NB4 (cell line): ENCODE measurements around the gene GYS2.

Source experiments
- CTCF ChIP-seq: IDR thresholded peaks from one replicate; pipeline ENCODE4 v1.5.1; 2012; ENCODE audit warnings: low read depth, low read length
- MYC ChIP-seq: IDR thresholded peaks from 2 replicates; pipeline ENCODE4 v1.6.1; 2011; ENCODE audit warnings: low read depth, low read length
- POLR2A ChIP-seq: IDR thresholded peaks from 2 replicates; pipeline ENCODE4 v1.6.1; 2011; ENCODE audit warnings: mild to moderate bottlenecking; ENCODE audit not compliant: insufficient read length; ENCODE audit errors: extremely low read depth
- TF ChIP-seq, protein P1 (sequence below): IDR thresholded peaks from 2 replicates; pipeline ENCODE4 v1.6.1; 2011; ENCODE audit warnings: low read depth, low read length

- TF ChIP-seq CTCF = no peak
- no peak for TF ChIP-seq POLR2A
- TF ChIP-seq, protein P1, sequence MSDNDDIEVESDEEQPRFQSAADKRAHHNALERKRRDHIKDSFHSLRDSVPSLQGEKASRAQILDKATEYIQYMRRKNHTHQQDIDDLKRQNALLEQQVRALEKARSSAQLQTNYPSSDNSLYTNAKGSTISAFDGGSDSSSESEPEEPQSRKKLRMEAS = peak; percentile 70
- peak; percentile 72; the same call in 1 of the 2 replicates for TF ChIP-seq MYC
These were observed 10.8 kb upstream of the GYS2 start for GRCh38 chr12:21615431-21615830.
